Ovary (tissue), 3 donors: ENCODE measurements around the gene ROBO2.

Experiments used
- EP300 ChIP-seq: sonication (generic); formaldehyde crosslinking; IDR thresholded peaks from one replicate; pipeline ENCODE4 v1.6.1; 2017; ENCODE audit warnings: antibody characterized with exemption
- TF ChIP-seq, protein P1 (sequence below), 3 donors: fragments of 450-650 bp in 2 of 3; fragments of 200-600 bp in 1 of 3; IDR thresholded peaks; one replicate each; pipeline versions ENCODE4 v1.5.1 to v1.8.0; 2016 to 2022; ENCODE audit warnings: antibody characterized with exemption in 3 of 3, mild to moderate bottlenecking in 1 of 3
- donor health status: DM: no; HTN: no; CAD: no.

DNA sequence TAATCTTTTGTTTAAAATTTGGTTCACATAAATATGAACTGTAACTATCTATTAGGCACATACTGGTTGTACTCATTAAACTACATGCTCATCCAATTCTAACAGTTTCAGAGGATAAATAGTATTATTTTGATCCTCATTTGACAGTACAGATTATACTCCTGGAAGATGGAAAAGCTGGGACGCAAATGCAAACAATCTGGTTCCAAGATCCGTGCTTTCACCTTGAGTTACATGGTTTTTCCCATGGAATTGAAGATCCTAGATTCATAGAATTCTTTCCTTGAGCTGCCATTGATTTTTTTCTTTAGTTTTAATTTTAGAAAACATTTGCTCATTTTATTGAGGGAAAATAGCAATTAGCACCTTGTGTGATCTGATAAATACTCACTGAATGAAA, 285.8 kb downstream of the ROBO2 start:
- TF ChIP-seq EP300 = no peak
- TF ChIP-seq, protein P1, sequence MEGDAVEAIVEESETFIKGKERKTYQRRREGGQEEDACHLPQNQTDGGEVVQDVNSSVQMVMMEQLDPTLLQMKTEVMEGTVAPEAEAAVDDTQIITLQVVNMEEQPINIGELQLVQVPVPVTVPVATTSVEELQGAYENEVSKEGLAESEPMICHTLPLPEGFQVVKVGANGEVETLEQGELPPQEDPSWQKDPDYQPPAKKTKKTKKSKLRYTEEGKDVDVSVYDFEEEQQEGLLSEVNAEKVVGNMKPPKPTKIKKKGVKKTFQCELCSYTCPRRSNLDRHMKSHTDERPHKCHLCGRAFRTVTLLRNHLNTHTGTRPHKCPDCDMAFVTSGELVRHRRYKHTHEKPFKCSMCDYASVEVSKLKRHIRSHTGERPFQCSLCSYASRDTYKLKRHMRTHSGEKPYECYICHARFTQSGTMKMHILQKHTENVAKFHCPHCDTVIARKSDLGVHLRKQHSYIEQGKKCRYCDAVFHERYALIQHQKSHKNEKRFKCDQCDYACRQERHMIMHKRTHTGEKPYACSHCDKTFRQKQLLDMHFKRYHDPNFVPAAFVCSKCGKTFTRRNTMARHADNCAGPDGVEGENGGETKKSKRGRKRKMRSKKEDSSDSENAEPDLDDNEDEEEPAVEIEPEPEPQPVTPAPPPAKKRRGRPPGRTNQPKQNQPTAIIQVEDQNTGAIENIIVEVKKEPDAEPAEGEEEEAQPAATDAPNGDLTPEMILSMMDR (IDR thresholded peaks at IDR 0.05) = no peak
